Retinal pigment epithelial cell (primary cell): ENCODE measurements around the gene THOC7.

Source experiments
- DNase-seq: peaks from one replicate; pipeline ENCODE4 v3.0.0-alpha.2; 2010; ENCODE audit warnings: low read depth
- H3K4me3 ChIP-seq: 2 replicates; pipeline ENCODE4 v1.5.1; 2011; ENCODE audit warnings: mild to moderate bottlenecking, low read length, control low read depth, moderate library complexity
- TF ChIP-seq, protein P1 (sequence below): conservative IDR thresholded peaks from 2 replicates; pipeline ENCODE4 v1.5.1; 2011; ENCODE audit warnings: low read depth, low read length, control low read depth, inconsistent platforms

THOC7 gene

DNA sequence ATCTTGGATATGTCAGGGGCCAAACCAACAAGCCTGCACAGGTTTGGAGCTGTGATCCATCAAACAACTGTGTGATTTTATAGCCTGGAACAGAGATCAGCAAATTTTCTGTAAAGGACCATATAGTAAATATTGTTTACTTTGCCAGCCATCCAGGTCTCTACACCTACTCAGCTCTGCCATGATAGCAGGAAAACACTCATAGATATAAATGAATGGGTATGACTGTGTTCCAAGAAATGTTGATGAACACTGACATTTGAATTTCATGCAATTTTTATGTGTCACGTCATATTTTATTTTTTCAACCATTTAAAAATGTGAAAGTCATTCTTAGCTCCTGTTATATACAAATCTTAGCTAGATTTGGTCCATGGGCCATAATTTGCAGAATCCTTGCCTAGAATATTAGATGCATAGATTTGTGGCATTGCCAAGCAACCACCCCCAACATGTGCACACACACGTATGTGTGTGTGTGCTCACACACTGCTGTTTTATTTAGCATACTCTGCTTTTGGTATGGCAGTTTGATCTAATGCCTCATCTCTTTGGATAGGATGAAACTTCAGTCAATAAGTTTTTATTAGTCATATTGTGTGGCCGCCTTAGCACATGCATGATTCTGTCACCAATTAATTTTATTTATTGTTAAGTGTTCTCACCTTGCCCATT lies 6.5 kb upstream of the THOC7 start:
- no peak for DNase-seq
- TF ChIP-seq, protein P1, sequence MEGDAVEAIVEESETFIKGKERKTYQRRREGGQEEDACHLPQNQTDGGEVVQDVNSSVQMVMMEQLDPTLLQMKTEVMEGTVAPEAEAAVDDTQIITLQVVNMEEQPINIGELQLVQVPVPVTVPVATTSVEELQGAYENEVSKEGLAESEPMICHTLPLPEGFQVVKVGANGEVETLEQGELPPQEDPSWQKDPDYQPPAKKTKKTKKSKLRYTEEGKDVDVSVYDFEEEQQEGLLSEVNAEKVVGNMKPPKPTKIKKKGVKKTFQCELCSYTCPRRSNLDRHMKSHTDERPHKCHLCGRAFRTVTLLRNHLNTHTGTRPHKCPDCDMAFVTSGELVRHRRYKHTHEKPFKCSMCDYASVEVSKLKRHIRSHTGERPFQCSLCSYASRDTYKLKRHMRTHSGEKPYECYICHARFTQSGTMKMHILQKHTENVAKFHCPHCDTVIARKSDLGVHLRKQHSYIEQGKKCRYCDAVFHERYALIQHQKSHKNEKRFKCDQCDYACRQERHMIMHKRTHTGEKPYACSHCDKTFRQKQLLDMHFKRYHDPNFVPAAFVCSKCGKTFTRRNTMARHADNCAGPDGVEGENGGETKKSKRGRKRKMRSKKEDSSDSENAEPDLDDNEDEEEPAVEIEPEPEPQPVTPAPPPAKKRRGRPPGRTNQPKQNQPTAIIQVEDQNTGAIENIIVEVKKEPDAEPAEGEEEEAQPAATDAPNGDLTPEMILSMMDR = no peak
- H3K4me3 ChIP-seq = no peak overlapping the region

DNA sequence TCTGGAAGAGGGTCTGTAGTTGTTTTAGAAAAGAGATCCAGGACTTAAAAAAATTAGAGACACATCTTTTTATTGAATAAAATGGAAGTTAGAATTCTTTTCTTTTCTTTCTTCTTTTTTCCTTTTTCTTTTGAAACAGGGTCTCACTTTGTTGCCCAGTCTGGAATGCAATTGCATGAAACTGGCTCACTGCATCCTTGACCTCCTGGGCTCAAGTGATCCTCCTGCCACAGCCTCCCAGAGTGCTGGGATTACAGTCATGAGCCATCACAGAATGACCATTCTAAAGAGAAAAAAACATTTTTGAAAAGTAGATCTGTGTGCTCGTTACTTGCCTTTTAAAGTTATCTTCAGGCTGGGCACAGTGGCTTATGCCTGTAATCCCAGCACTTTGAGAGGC lies 3.6 kb upstream of the THOC7 start:
- TF ChIP-seq, protein P1 = no peak
- DNase-seq = no peak

DNA sequence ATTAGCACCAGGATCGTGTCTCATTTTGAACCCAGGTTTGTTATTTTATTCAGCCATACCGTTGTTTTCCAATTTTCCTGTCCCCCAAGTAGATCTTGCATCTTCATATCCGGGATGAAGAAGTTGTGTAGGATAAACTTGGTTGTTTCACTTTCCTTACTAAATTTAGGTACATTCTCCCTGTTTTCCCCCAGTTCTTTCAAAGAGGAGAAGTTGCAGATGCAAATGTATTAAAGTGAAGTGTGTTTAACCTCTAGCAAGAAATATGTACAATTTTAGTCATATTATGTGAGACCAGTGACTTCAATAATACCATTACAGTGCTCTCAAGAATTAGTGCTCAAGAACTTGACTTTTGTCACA lies 1.3 kb upstream of the THOC7 start:
- H3K4me3 ChIP-seq = peak overlapping the region; percentile 68
- TF ChIP-seq, protein P1 = no peak
- no peak for DNase-seq

More for the DNA sequence above, 3.6 kb upstream of the THOC7 start:
- H3K4me3 ChIP-seq = no peak overlapping the region

DNA sequence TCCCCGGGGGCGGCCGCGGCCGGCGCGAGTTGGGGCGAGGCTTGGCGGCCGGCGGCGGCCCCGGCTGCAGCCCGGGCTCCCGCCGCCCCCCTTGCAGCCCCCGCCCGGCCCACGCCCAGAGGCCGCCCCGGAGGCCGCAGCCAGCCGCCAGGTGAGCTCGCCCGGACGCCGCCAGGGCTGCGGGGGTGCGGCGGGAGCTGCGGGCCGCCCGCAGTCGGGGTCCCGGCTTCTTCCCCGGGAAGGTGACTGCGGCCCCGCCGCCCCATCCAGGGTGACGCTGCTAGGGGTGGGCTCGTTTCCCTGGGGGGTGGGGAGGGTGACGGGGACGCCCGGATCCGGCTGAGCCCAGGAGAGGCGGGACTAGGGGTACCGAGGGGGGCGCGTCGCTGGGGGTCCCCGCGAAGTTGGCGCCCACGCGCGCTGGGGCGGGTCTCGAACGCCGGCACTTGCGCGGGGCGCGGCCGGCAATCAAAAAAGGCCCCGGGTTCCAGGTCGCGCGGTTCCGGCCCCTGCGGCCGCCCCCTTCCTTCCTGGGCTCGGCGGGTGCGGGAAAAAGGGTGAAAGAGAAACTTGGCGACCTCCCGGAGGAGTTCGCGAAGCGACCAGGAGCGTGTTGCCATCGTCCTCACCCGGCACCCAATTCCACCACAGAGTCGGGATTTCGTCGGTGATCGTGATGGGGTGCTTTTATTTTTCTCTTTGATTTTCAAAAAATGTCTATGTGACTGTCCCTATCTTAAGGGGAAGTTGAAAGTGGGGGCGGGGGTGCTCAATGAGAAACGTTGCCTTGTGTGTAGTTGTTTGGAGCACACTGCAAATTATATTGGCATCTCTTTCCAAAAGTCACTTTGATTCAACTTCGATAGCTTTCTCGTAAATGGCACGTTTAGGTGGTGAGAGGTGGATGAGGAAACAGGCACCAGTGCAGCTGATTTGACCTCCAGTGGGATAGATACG lies 681 bp upstream of the THOC7 start:
- TF ChIP-seq, protein P1 = no peak
- DNase-seq = no peak

DNA sequence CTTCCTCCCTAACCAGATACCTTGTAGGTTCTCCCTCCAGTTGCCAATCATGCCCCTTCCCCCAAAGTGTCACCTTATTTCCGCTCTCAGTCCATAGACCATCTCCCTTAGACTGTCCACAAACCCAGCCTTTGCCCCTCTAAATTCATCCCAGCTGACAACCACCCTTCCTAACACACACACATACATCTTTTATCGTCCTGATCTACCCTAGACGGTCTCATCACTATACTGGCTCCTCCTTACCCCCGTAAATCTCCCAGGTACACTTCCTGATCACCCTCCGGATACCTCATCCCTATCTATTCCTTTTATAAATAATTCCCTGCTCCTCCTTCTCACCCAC lies 828 bp downstream of the THOC7 start:
- TF ChIP-seq, protein P1 = no peak
- no peak for DNase-seq
- peak overlapping the region; percentile 78 for H3K4me3 ChIP-seq

More for the DNA sequence above, 681 bp upstream of the THOC7 start:
- peak overlapping the region; percentile 68 for H3K4me3 ChIP-seq

DNA sequence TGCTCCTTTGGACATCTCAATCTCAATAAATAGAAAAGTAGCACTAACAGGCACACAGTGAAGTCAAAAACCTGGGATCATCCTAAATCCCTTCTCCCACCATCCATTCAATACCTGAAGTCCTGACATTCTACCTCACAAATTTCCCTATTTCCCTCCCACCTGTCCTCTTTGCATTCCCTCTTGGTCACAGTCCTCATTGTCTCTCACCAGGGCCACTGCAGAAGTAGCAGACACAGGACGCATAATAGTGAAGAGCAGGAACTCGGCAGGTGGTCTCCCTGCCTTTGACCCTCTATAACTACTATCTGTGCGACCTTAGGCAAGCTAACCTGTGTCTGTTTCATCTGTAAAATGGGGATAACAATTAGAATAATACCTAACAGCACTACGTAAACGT lies 2.3 kb downstream of the THOC7 start:
- TF ChIP-seq, protein P1 = no peak
- DNase-seq = no peak
- no peak overlapping the region for H3K4me3 ChIP-seq

DNA sequence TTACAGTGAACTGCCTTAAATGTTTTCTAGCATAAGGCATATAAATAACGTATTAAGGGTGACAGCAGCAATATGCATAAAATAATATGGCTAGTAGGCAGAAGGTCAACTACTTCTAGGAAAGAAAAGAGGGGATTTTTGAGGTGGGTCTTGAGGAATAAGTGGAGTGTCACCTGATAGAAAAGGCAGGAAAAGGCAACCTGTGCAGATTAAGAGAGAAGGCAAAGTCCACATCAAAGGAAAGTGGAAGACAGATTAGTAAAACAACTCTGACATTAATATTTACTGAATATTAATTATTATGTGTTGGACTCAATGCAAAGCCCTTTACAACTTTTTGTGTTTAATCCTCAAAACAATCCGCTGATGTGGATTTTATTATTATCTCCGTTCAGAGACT lies 2.8 kb downstream of the THOC7 start:
- DNase-seq = no peak
- TF ChIP-seq, protein P1 = no peak
- H3K4me3 ChIP-seq = no peak overlapping the region
